ENCODE results near the gene EML6.

GRCh38 chr2:54808661-54809060 lies 85.2 kb downstream of the EML6 start:
- TF ChIP-seq CTCF (IDR thresholded peaks at IDR 0.05; ENCODE audit: low read depth, low read length) (no peak), EZH2phosphoT487 (IDR thresholded peaks at IDR 0.05; ENCODE audit: low read depth) (no peak)
